ENCODE measurements around the gene TGFBRAP1.

Gene TGFBRAP1

DNA sequence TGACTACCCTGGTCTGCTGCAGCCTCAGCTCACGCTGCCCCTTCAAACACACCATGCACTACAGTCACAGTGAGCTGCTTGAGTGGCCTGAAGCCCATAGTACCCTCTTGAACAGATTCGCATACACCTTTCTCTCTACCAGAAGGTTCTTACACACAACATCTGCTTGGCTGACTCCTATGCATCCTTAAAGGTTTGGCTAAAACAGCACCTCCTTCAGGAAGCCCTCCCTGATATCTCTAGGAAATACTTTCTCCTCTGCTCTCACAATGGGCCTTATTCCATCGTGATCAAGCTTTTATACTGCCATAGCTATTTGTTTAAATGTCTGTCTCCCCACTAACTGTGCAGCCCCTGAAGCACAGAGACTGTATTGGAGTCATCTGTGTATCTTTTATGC lies 31.5 kb downstream of the TGFBRAP1 start:
- no peak overlapping the region for H3K4me3 ChIP-seq (ENCODE audit: low read depth, low read length)
- in situ Hi-C loops (cut with HindIII; ENCODE audit: low sequenced_read_pairs): no loop called here
- DNase-seq (ENCODE audit: low read depth): no peak
- TF ChIP-seq, protein P1, sequence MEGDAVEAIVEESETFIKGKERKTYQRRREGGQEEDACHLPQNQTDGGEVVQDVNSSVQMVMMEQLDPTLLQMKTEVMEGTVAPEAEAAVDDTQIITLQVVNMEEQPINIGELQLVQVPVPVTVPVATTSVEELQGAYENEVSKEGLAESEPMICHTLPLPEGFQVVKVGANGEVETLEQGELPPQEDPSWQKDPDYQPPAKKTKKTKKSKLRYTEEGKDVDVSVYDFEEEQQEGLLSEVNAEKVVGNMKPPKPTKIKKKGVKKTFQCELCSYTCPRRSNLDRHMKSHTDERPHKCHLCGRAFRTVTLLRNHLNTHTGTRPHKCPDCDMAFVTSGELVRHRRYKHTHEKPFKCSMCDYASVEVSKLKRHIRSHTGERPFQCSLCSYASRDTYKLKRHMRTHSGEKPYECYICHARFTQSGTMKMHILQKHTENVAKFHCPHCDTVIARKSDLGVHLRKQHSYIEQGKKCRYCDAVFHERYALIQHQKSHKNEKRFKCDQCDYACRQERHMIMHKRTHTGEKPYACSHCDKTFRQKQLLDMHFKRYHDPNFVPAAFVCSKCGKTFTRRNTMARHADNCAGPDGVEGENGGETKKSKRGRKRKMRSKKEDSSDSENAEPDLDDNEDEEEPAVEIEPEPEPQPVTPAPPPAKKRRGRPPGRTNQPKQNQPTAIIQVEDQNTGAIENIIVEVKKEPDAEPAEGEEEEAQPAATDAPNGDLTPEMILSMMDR (IDR thresholded peaks at IDR 0.05; ENCODE audit: low read depth, low read length, missing control alignments): no peak

DNA sequence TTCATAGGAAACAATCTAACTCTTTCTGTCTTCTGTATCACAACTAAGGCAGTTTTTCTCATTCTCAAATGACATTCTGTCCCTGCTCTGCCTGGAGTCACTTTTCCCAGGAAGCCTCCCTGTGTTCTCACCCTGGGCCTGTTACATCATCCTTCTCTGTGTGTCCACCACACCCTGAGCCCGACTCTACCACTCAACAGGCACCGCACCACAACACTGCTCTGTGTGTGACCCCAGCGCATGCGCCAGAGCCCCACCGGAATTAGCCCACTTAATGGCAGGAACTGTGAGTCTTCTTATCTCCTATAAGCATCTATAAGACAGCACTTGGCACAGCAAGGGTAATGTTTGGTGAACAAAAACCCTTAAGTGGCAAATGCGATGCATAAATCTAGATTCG lies 32.3 kb downstream of the TGFBRAP1 start:
- H3K4me3 ChIP-seq (ENCODE audit: low read depth, low read length): no peak overlapping the region
- in situ Hi-C loops (cut with HindIII; ENCODE audit: low sequenced_read_pairs): no loop called here
- TF ChIP-seq, protein P1 (IDR thresholded peaks at IDR 0.05; ENCODE audit: low read depth, low read length, missing control alignments): no peak
- no peak for DNase-seq (ENCODE audit: low read depth)

DNA sequence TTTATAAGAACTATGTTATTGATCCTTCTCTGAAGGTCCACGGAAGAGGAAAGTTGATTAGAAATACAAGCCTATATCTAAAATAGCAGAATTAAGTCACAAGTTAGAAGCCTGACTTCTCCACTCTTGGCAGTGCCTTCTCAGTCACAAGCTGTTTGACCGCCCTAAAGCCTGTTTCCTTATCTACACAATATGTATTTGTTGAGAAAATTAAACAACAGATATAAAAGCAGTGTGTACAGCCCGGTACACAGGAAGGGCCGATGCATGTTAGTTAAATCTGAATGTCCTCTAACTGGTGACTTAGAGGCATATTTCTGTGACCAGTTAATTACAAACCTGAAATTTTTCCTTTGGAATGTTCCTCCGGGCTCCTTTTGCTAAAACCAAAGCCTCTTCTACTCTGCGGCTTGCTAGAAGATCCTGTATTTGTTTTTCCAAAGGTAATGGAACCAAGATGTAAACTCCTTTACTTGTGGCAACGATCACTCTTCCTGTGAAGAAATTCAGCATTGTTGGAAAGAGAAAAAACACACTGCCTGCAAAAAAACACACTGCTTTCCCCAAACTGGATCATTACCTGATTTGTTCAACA lies 33.4 kb downstream of the TGFBRAP1 start:
- TF ChIP-seq, protein P1 (IDR thresholded peaks at IDR 0.05; ENCODE audit: low read depth, low read length, missing control alignments): no peak
- no peak overlapping the region for H3K4me3 ChIP-seq (ENCODE audit: low read depth, low read length)
- no peak for DNase-seq (ENCODE audit: low read depth)
- in situ Hi-C loops (cut with HindIII; ENCODE audit: low sequenced_read_pairs): no loop called here

DNA sequence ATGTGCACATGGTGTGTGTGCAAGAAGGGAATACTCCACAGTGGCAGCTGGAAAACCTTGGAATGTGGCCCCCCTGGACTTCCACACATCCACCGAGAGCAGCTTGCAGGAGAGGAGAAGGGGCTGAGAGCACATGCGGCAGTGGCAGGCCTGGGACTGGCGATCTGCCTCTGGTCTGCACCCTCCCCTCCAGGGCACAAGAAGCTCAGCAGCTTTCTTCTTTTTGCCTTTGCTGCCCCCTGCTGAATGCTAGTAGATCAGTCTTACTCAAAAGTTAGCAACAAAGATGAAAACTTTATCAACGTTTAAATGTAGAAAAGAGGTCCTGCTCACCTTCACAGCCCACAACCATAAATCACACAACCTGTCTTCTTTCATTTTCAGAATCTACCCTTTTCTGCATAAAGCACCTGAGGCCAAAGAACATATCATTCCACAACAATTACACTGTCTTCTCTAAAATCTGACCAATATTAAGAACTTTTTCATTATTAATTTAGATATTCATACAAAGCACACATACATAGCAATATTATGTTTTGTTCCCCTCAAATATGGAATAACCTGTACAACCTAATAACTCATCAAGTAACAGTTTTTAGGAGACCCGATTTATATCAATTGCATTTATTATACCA lies 34.6 kb downstream of the TGFBRAP1 start:
- no peak overlapping the region for H3K4me3 ChIP-seq (ENCODE audit: low read depth, low read length)
- peak; percentile 62 for DNase-seq (ENCODE audit: low read depth)
- TF ChIP-seq, protein P1 (IDR thresholded peaks at IDR 0.05; ENCODE audit: low read depth, low read length, missing control alignments): peak; percentile 73
- in situ Hi-C loops (cut with HindIII; ENCODE audit: low sequenced_read_pairs): no loop called here

DNA sequence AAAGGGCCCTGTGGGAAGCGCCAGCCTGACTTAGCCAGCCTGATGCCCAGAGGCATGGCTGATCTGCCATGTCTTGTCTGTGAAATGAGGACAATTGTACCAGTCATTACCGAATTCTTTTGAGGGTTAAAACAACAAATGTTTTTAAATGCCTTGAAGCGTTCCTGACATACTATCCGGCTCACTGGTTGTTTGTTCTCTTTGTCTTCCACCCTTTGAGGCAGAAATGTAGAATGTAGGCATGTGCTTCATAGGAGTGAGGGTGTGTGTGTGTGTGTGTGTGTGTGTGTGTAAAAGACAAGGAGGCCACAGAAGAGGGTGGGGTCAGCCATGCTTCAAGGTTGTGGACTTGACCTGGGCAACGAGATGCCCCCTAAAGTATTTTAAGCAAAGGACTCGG lies 35.5 kb downstream of the TGFBRAP1 start:
- no peak overlapping the region for H3K4me3 ChIP-seq (ENCODE audit: low read depth, low read length)
- TF ChIP-seq, protein P1 (IDR thresholded peaks at IDR 0.05; ENCODE audit: low read depth, low read length, missing control alignments): no peak
- no peak for DNase-seq (ENCODE audit: low read depth)
- in situ Hi-C loops (cut with HindIII; ENCODE audit: low sequenced_read_pairs): no loop called here

DNA sequence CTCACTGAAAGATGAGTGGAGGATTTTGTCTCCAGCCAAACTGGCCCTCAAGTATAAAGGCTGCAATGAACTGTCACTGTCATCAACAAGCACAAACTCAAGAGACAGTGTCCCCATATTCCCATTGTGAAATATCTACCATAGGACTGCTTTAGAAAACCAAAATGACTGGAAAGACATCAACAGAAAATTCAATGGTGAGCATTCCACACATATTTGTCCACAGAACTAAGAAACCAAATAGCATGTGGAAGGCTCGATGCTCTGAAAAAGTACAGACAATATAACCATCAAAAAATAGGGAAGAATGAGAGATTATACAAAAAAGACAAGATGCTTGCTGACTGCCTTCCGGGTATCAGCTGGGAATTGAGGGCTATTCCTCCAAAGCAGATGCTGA lies 37.6 kb downstream of the TGFBRAP1 start:
- in situ Hi-C loops (cut with HindIII; ENCODE audit: low sequenced_read_pairs): no loop called here
- no peak for DNase-seq (ENCODE audit: low read depth)
- TF ChIP-seq, protein P1 (IDR thresholded peaks at IDR 0.05; ENCODE audit: low read depth, low read length, missing control alignments): no peak

More for the DNA sequence above, 37.6 kb downstream of the TGFBRAP1 start:
- no peak overlapping the region for H3K4me3 ChIP-seq (ENCODE audit: low read depth, low read length)
